ENCODE data around the gene PPFIA2.

The PPFIA2 gene

DNA sequence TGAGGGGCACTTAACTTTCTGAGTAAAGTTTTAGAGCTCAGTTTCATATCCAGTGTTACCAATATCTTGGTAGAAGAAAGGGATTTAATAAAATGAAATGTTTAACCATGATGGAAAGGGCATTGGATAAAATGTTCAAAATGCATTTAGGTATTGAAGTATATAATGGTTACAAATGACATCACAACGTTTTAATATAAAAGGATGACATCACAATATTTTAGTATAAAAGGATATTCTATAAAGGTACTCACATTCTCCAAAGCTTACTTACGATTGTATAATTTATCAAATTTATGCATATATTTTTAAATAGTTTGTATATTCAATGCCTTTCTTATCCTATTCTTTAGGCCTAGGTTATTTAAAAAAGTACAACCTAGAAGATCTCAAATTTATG lies 226.1 kb downstream of the PPFIA2 start:
- H3K18ac ChIP-seq (ENCODE audit: low read length): no peak overlapping the region
- no peaks in the 10 kb centered on the region for H3K9me3 ChIP-seq (replicated peaks in 1 of 2; ENCODE audit: control insufficient read depth in 2 of 2, insufficient read depth in 1 of 2, low read depth in 1 of 2, low read length in 2 of 2)
- no peaks in the 10 kb centered on the region for H3K79me1 ChIP-seq (ENCODE audit: low read depth, low read length)
- no peak overlapping the region for H3K23ac ChIP-seq (ENCODE audit: low read depth, low read length, poor library complexity)
- no peak overlapping the region for H2AK5ac ChIP-seq (ENCODE audit: low read depth, low read length)
- H3K4ac ChIP-seq (ENCODE audit: low read length): no peak overlapping the region
- WGBS, 2 donors (ENCODE audit: extremely low coverage in 2 of 2, insufficient read length in 2 of 2, insufficient replicate concordance in 1 of 2): no CpG with 5 or more reads among the region's 2 CpGs
- H4K91ac ChIP-seq (ENCODE audit: low read depth, low read length, poor library complexity): no peak overlapping the region
- H3K4me2 ChIP-seq (ENCODE audit: insufficient read depth, low read length, poor library complexity, severe bottlenecking): no peak overlapping the region
- no peak overlapping the region for H3K14ac ChIP-seq (ENCODE audit: low read length)
- no peak overlapping the region for H2BK15ac ChIP-seq (ENCODE audit: low read length)
- no peak overlapping the region for H3K4me3 ChIP-seq (ENCODE audit: low read length in 2 of 2)
- H3K36me3 ChIP-seq (replicated peaks in 1 of 2; ENCODE audit: control insufficient read depth in 2 of 2, insufficient read depth in 2 of 2, low read length in 2 of 2): no peaks in the 10 kb centered on the region
- H4K8ac ChIP-seq (ENCODE audit: low read depth, low read length): no peak overlapping the region
- no peak for DNase-seq (ENCODE audit: low spot score)
- no peaks in the 10 kb centered on the region for H3K27me3 ChIP-seq (ENCODE audit: control insufficient read depth in 3 of 3, insufficient read depth in 3 of 3, low read depth in 1 of 3, low read length in 3 of 3)
- no peak overlapping the region for H2AFZ ChIP-seq (ENCODE audit: low read length)
- H3K9ac ChIP-seq (ENCODE audit: low read depth, low read length, poor library complexity): no peak overlapping the region
- H2BK5ac ChIP-seq (ENCODE audit: low read length): no peak overlapping the region
- H2BK12ac ChIP-seq (ENCODE audit: low read length): no peak overlapping the region
- H2BK120ac ChIP-seq (ENCODE audit: low read depth, low read length): no peak overlapping the region
- no peak overlapping the region for H3K27ac ChIP-seq (replicated peaks; ENCODE audit: low read length)
- H3K4me1 ChIP-seq (ENCODE audit: control insufficient read depth in 2 of 2, insufficient read depth in 1 of 2, low read depth in 1 of 2, low read length in 2 of 2): no peaks in the 10 kb centered on the region

DNA sequence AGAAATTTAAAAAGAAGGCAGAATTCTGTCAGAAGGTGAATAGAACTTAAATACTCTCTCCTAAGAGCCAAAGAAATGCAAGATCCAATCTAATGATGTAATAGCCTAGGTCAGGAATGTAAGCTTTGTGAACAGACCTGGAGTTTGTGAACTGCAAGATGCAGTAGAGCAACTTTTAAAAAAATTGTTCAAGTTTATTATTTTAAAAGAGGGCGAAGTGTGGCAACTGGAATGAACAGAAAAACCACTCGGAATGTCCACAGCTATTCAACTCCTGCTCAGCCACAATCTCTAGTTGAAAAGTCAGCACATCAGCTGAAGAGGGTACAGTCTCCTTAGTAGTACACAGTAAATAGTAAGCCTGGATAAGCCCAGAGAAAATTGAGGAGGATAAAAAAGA lies 228.8 kb downstream of the PPFIA2 start:
- Histone ChIP-seq H4K91ac (ENCODE audit: low read depth, low read length, poor library complexity) (no peak overlapping the region), H4K8ac (ENCODE audit: low read depth, low read length) (no peak overlapping the region), H3K4me3 (ENCODE audit: low read length in 2 of 2) (no peak overlapping the region), H2AK5ac (ENCODE audit: low read depth, low read length) (no peak overlapping the region), H3K14ac (ENCODE audit: low read length) (no peak overlapping the region), H3K4me1 (ENCODE audit: control insufficient read depth in 2 of 2, insufficient read depth in 1 of 2, low read depth in 1 of 2, low read length in 2 of 2) (no peaks in the 10 kb centered on the region), H3K9ac (ENCODE audit: low read depth, low read length, poor library complexity) (no peak overlapping the region), H2BK120ac (ENCODE audit: low read depth, low read length) (no peak overlapping the region), H2BK5ac (ENCODE audit: low read length) (no peak overlapping the region), H3K27me3 (ENCODE audit: control insufficient read depth in 3 of 3, insufficient read depth in 3 of 3, low read depth in 1 of 3, low read length in 3 of 3) (no peaks in the 10 kb centered on the region), H3K18ac (ENCODE audit: low read length) (no peak overlapping the region), H3K4ac (ENCODE audit: low read length) (no peak overlapping the region), H3K79me1 (ENCODE audit: low read depth, low read length) (no peaks in the 10 kb centered on the region), H3K23ac (ENCODE audit: low read depth, low read length, poor library complexity) (no peak overlapping the region), H2AFZ (ENCODE audit: low read length) (no peak overlapping the region), H2BK15ac (ENCODE audit: low read length) (no peak overlapping the region), H3K9me3 (replicated peaks in 1 of 2; ENCODE audit: control insufficient read depth in 2 of 2, insufficient read depth in 1 of 2, low read depth in 1 of 2, low read length in 2 of 2) (no peaks in the 10 kb centered on the region), H3K27ac (replicated peaks; ENCODE audit: low read length) (no peak overlapping the region), H2BK12ac (ENCODE audit: low read length) (no peak overlapping the region), H3K4me2 (ENCODE audit: insufficient read depth, low read length, poor library complexity, severe bottlenecking) (no peak overlapping the region), H3K36me3 (replicated peaks in 1 of 2; ENCODE audit: control insufficient read depth in 2 of 2, insufficient read depth in 2 of 2, low read length in 2 of 2) (no peaks in the 10 kb centered on the region)
- no CpG with 5 or more reads among the region's 2 CpGs for WGBS, 2 donors (ENCODE audit: extremely low coverage in 2 of 2, insufficient read length in 2 of 2, insufficient replicate concordance in 1 of 2)
- no peak for DNase-seq (ENCODE audit: low spot score)

- no peak overlapping the region for H3K9ac ChIP-seq (ENCODE audit: low read depth, low read length, poor library complexity)
- H3K23ac ChIP-seq (ENCODE audit: low read depth, low read length, poor library complexity): no peak overlapping the region
- H3K14ac ChIP-seq (ENCODE audit: low read length): no peak overlapping the region
- no peak overlapping the region for H2AFZ ChIP-seq (ENCODE audit: low read length)
- H3K4me2 ChIP-seq (ENCODE audit: insufficient read depth, low read length, poor library complexity, severe bottlenecking): no peak overlapping the region
- no peak overlapping the region for H3K18ac ChIP-seq (ENCODE audit: low read length)
- H2BK120ac ChIP-seq (ENCODE audit: low read depth, low read length): no peak overlapping the region
- H2BK15ac ChIP-seq (ENCODE audit: low read length): no peak overlapping the region
- H3K4ac ChIP-seq (ENCODE audit: low read length): no peak overlapping the region
- no CpG with 5 or more reads among the region's 6 CpGs for WGBS, 2 donors (ENCODE audit: extremely low coverage in 2 of 2, insufficient read length in 2 of 2, insufficient replicate concordance in 1 of 2)
- H3K27ac ChIP-seq (replicated peaks; ENCODE audit: low read length): no peak overlapping the region
- DNase-seq (ENCODE audit: low spot score): no peak
- no peak overlapping the region for H2BK5ac ChIP-seq (ENCODE audit: low read length)
- no peaks in the 10 kb centered on the region for H3K36me3 ChIP-seq (replicated peaks in 1 of 2; ENCODE audit: control insufficient read depth in 2 of 2, insufficient read depth in 2 of 2, low read length in 2 of 2)
- H3K4me1 ChIP-seq (ENCODE audit: control insufficient read depth in 2 of 2, insufficient read depth in 1 of 2, low read depth in 1 of 2, low read length in 2 of 2): no peaks in the 10 kb centered on the region
- H3K27me3 ChIP-seq (ENCODE audit: control insufficient read depth in 3 of 3, insufficient read depth in 3 of 3, low read depth in 1 of 3, low read length in 3 of 3): no peaks in the 10 kb centered on the region
- H3K4me3 ChIP-seq (ENCODE audit: low read length in 2 of 2): no peak overlapping the region
- no peak overlapping the region for H4K91ac ChIP-seq (ENCODE audit: low read depth, low read length, poor library complexity)
- no peaks in the 10 kb centered on the region for H3K79me1 ChIP-seq (ENCODE audit: low read depth, low read length)
- no peak overlapping the region for H2BK12ac ChIP-seq (ENCODE audit: low read length)
- no peak overlapping the region for H2AK5ac ChIP-seq (ENCODE audit: low read depth, low read length)
- H3K9me3 ChIP-seq (replicated peaks in 1 of 2; ENCODE audit: control insufficient read depth in 2 of 2, insufficient read depth in 1 of 2, low read depth in 1 of 2, low read length in 2 of 2): no peaks in the 10 kb centered on the region
- H4K8ac ChIP-seq (ENCODE audit: low read depth, low read length): no peak overlapping the region
These were observed 238.8 kb downstream of the PPFIA2 start for GRCh38 chr12:81520064-81520945.

DNA sequence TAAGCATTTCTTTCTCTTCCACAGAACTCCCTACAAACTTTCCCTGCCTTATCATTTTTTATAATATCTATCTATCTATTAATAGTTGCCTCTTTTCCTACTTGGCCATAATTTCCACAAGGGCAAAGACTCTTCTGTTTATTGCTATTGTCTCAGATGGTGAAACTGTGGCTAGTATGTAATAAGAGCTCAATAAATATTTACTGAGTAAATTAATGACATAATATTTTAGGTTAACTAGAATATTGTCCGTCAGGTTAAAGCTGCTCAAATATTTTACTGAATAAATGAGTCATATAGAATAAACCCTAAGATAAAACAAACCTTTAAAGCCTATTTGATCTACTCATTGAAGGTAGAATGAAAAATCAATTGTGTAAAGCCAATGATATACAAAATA lies 240.5 kb downstream of the PPFIA2 start:
- Histone ChIP-seq H3K4me3 (ENCODE audit: low read length in 2 of 2) (no peak overlapping the region), H2AFZ (ENCODE audit: low read length) (no peak overlapping the region), H3K23ac (ENCODE audit: low read depth, low read length, poor library complexity) (no peak overlapping the region), H3K27me3 (ENCODE audit: control insufficient read depth in 3 of 3, insufficient read depth in 3 of 3, low read depth in 1 of 3, low read length in 3 of 3) (no peaks in the 10 kb centered on the region), H3K36me3 (replicated peaks in 1 of 2; ENCODE audit: control insufficient read depth in 2 of 2, insufficient read depth in 2 of 2, low read length in 2 of 2) (no peaks in the 10 kb centered on the region), H2BK120ac (ENCODE audit: low read depth, low read length) (no peak overlapping the region), H2AK5ac (ENCODE audit: low read depth, low read length) (no peak overlapping the region), H2BK5ac (ENCODE audit: low read length) (no peak overlapping the region), H3K27ac (replicated peaks; ENCODE audit: low read length) (no peak overlapping the region), H3K9me3 (replicated peaks in 1 of 2; ENCODE audit: control insufficient read depth in 2 of 2, insufficient read depth in 1 of 2, low read depth in 1 of 2, low read length in 2 of 2) (no peaks in the 10 kb centered on the region), H3K18ac (ENCODE audit: low read length) (no peak overlapping the region), H2BK15ac (ENCODE audit: low read length) (no peak overlapping the region), H4K91ac (ENCODE audit: low read depth, low read length, poor library complexity) (no peak overlapping the region), H3K14ac (ENCODE audit: low read length) (no peak overlapping the region), H3K79me1 (ENCODE audit: low read depth, low read length) (no peaks in the 10 kb centered on the region), H2BK12ac (ENCODE audit: low read length) (no peak overlapping the region), H3K4me1 (ENCODE audit: control insufficient read depth in 2 of 2, insufficient read depth in 1 of 2, low read depth in 1 of 2, low read length in 2 of 2) (no peaks in the 10 kb centered on the region), H4K8ac (ENCODE audit: low read depth, low read length) (no peak overlapping the region), H3K4ac (ENCODE audit: low read length) (no peak overlapping the region), H3K4me2 (ENCODE audit: insufficient read depth, low read length, poor library complexity, severe bottlenecking) (no peak overlapping the region), H3K9ac (ENCODE audit: low read depth, low read length, poor library complexity) (no peak overlapping the region)
- no CpG with 5 or more reads among the region's 1 CpG for WGBS, 2 donors (ENCODE audit: extremely low coverage in 2 of 2, insufficient read length in 2 of 2, insufficient replicate concordance in 1 of 2)
- no peak for DNase-seq (ENCODE audit: low spot score)

All from neuronal stem cell (in vitro differentiated cells).